ENCODE measurements around the gene MAD1L1. TPM values are rescaled to one million over a fixed set of nuclear protein-coding genes. Genes with fewer than 3 reads are reported as not detected.

MAD1L1 gene
- total and polyA plus RNA-seq, 2 donors (not counting 1 experiment from before 2014, with no cell fraction given) = 9.8 to 29.4 TPM

DNA sequence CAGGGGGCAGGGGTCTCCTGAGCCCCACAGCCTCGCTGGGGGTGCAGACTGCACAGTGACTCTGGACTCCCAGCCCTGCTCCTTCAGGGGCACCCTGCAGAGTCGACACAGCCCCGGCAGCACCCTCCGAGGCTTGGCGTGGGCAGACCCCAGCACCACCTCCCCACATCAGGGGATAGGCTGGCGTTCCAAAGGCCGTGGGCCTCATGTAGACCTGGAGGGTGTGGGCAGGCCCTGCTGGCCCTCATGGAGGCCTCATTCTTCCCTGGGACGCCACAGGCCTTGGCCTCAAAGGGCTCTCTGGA is 296.8 kb downstream of the MAD1L1 start:
- Histone ChIP-seq H3K9ac (ENCODE audit: insufficient read depth, low read length) (no peak overlapping the region), H3K9me3 (ENCODE audit: control insufficient read depth, insufficient read depth, low read depth, low read length) (no peaks in the 10 kb centered on the region), H4K20me1 (ENCODE audit: control insufficient read depth, extremely low read depth, insufficient read depth, low read length) (no peaks in the 10 kb centered on the region), H3K27ac (ENCODE audit: insufficient read depth, low read length) (no peak overlapping the region), H2AFZ (ENCODE audit: low read length) (no peak overlapping the region), H3K4me3 (replicated peaks in 1 of 4; ENCODE audit: control extremely low read depth in 1 of 4, insufficient read depth in 1 of 4, low read depth in 3 of 4, low read length in 4 of 4) (no peak overlapping the region), H3K79me2 (ENCODE audit: control insufficient read depth, insufficient read depth, low read length) (no peaks in the 10 kb centered on the region), H3K36me3 (ENCODE audit: control insufficient read depth, insufficient read depth, low read length) (no peaks in the 10 kb centered on the region), H3K4me2 (ENCODE audit: extremely low read depth, insufficient read depth, low read length) (no peak overlapping the region), H3K4me1 (ENCODE audit: control insufficient read depth, extremely low read depth, insufficient read depth, low read length) (no peaks in the 10 kb centered on the region), H3K27me3 (ENCODE audit: control insufficient read depth, insufficient read depth, low read length) (no peaks in the 10 kb centered on the region)
- no peak for DNase-seq (ENCODE audit: low read depth in 2 of 2)
- TF ChIP-seq, protein P1, sequence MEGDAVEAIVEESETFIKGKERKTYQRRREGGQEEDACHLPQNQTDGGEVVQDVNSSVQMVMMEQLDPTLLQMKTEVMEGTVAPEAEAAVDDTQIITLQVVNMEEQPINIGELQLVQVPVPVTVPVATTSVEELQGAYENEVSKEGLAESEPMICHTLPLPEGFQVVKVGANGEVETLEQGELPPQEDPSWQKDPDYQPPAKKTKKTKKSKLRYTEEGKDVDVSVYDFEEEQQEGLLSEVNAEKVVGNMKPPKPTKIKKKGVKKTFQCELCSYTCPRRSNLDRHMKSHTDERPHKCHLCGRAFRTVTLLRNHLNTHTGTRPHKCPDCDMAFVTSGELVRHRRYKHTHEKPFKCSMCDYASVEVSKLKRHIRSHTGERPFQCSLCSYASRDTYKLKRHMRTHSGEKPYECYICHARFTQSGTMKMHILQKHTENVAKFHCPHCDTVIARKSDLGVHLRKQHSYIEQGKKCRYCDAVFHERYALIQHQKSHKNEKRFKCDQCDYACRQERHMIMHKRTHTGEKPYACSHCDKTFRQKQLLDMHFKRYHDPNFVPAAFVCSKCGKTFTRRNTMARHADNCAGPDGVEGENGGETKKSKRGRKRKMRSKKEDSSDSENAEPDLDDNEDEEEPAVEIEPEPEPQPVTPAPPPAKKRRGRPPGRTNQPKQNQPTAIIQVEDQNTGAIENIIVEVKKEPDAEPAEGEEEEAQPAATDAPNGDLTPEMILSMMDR (conservative IDR thresholded peaks at IDR 0.05 in 1 of 2, IDR thresholded peaks at IDR 0.05 in 1 of 2; ENCODE audit: low read depth in 1 of 2, low read length in 2 of 2) = no peak
- no peak for TF ChIP-seq EZH2 (IDR thresholded peaks at IDR 0.05; ENCODE audit: low read length, missing control alignments)

DNA sequence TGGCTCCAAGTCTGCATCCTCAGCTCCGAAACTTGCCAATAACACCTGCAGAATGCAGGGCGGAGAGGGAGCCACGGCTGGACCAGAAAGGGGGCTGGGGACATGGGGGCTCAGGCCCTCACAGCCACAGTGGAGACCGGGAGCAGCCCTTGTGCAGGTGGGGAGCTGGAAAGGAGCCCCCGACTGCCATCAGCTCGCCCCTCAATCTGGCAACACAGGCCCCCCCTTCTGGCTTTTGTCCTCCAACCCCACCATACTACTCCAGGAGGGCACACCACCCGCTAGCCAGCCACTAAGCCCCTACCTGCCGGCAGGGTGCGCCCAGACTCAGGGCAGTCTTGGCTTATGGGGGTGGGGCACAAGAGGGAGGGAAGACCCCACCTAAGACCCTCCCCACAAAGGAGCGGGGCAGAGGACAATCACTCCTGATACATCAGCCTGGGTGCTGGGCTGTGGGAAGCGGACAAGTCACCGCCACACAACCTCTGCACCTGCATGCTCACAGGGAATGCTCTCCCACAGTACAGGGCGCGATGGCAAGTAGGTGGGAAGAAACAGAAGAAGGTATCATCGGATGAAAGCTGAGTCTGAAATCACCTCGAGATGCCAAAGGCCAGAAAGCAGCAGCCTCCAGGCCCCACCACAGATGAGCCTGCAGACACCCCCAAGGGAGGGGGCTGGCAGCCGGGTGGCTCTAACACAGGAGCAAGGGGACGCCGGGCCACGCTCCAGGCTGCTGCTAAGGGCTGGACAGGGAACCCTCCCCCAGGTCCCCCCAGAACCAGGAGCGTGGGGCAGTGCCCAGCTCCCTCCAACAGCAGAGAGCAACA is 297.4 kb downstream of the MAD1L1 start:
- Histone ChIP-seq H3K79me2 (ENCODE audit: control insufficient read depth, insufficient read depth, low read length) (no peaks in the 10 kb centered on the region), H3K4me1 (ENCODE audit: control insufficient read depth, extremely low read depth, insufficient read depth, low read length) (no peaks in the 10 kb centered on the region), H3K4me3 (replicated peaks in 1 of 4; ENCODE audit: control extremely low read depth in 1 of 4, insufficient read depth in 1 of 4, low read depth in 3 of 4, low read length in 4 of 4) (no peak overlapping the region), H3K9ac (ENCODE audit: insufficient read depth, low read length) (no peak overlapping the region), H3K9me3 (ENCODE audit: control insufficient read depth, insufficient read depth, low read depth, low read length) (no peaks in the 10 kb centered on the region), H3K4me2 (ENCODE audit: extremely low read depth, insufficient read depth, low read length) (no peak overlapping the region), H3K27ac (ENCODE audit: insufficient read depth, low read length) (no peak overlapping the region), H2AFZ (ENCODE audit: low read length) (no peak overlapping the region), H3K36me3 (ENCODE audit: control insufficient read depth, insufficient read depth, low read length) (no peaks in the 10 kb centered on the region), H4K20me1 (ENCODE audit: control insufficient read depth, extremely low read depth, insufficient read depth, low read length) (no peaks in the 10 kb centered on the region), H3K27me3 (ENCODE audit: control insufficient read depth, insufficient read depth, low read length) (no peaks in the 10 kb centered on the region)
- no peak for DNase-seq (ENCODE audit: low read depth in 2 of 2)
- TF ChIP-seq, protein P1 (conservative IDR thresholded peaks at IDR 0.05 in 1 of 2, IDR thresholded peaks at IDR 0.05 in 1 of 2; ENCODE audit: low read depth in 1 of 2, low read length in 2 of 2) = no peak
- TF ChIP-seq EZH2 (IDR thresholded peaks at IDR 0.05; ENCODE audit: low read length, missing control alignments) = no peak

DNA sequence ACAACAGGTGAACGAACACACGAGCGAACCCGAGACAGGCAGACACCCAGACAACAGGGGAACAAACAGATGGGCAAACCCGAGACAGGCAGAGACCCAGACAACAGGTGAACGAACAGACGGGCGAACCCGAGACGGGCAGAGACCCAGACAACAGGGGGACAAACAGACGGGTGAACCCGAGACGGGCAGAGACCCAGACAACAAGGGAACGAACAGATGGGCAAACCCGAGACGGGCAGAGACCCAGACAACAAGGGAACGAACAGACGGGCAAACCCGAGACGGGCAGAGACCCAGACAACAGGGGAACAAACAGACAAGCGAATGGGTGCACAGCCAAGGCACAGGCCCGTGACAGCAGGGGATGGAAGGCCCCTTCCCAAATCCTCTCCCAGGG is 298.0 kb downstream of the MAD1L1 start:
- no peaks in the 10 kb centered on the region for H3K79me2 ChIP-seq (ENCODE audit: control insufficient read depth, insufficient read depth, low read length)
- TF ChIP-seq, protein P1 (conservative IDR thresholded peaks at IDR 0.05 in 1 of 2, IDR thresholded peaks at IDR 0.05 in 1 of 2; ENCODE audit: low read depth in 1 of 2, low read length in 2 of 2) = no peak
- TF ChIP-seq EZH2 (IDR thresholded peaks at IDR 0.05; ENCODE audit: low read length, missing control alignments) = no peak
- H3K4me1 ChIP-seq (ENCODE audit: control insufficient read depth, extremely low read depth, insufficient read depth, low read length) = no peaks in the 10 kb centered on the region

More for the DNA sequence above, 298.0 kb downstream of the MAD1L1 start:
- Histone ChIP-seq H2AFZ (ENCODE audit: low read length) (no peak overlapping the region), H3K4me2 (ENCODE audit: extremely low read depth, insufficient read depth, low read length) (no peak overlapping the region), H3K9me3 (ENCODE audit: control insufficient read depth, insufficient read depth, low read depth, low read length) (no peaks in the 10 kb centered on the region), H4K20me1 (ENCODE audit: control insufficient read depth, extremely low read depth, insufficient read depth, low read length) (no peaks in the 10 kb centered on the region), H3K4me3 (replicated peaks in 1 of 4; ENCODE audit: control extremely low read depth in 1 of 4, insufficient read depth in 1 of 4, low read depth in 3 of 4, low read length in 4 of 4) (no peak overlapping the region), H3K36me3 (ENCODE audit: control insufficient read depth, insufficient read depth, low read length) (no peaks in the 10 kb centered on the region), H3K9ac (ENCODE audit: insufficient read depth, low read length) (no peak overlapping the region), H3K27me3 (ENCODE audit: control insufficient read depth, insufficient read depth, low read length) (no peaks in the 10 kb centered on the region), H3K27ac (ENCODE audit: insufficient read depth, low read length) (no peak overlapping the region)
- no peak for DNase-seq (ENCODE audit: low read depth in 2 of 2)

Measured in fibroblast of lung (primary cell).